ENCODE results near the gene MSL2. TPM values are rescaled to one million over a fixed set of nuclear protein-coding genes. Genes with fewer than 3 reads are reported as not detected.
"Not testable (repeated sequence)": the region's sequence is repeated elsewhere in the genome, so short reads cannot be mapped to it uniquely, and the experiment has no call there.

MSL2 gene
- total RNA-seq, 2 donors from 2014 or later = 24.0 to 31.4 TPM

DNA sequence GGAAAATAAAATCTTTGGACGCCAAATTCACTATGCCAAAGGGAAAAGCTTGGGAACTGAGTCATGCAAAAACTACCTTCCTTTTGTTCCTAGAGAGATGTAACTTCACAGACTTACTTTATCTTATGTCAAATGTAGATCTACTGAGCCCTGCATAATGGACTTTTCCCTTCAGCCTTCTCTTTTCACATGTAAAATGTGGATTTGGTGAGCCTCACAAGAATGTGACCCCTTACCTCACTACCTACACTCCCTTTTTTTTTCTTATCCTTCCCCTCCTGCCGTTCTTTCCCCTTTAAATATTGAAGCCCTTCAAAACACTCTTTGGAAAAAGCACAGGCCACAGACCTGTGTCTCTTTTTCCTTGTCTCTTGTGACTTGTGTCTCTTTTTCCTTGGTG, 40.0 kb upstream of the MSL2 start:
- no peaks in the 10 kb centered on the region for H3K27me3 ChIP-seq (replicated peaks; ENCODE audit: insufficient read depth)
- H3K4me1 ChIP-seq (ENCODE audit: control insufficient read depth in 1 of 2, low read depth in 2 of 2) = no peaks in the 10 kb centered on the region
- no peaks in the 10 kb centered on the region for H3K9me3 ChIP-seq
- no peak overlapping the region for H3K4me3 ChIP-seq
- no peak overlapping the region for H3K27ac ChIP-seq
- TF ChIP-seq, protein P1, sequence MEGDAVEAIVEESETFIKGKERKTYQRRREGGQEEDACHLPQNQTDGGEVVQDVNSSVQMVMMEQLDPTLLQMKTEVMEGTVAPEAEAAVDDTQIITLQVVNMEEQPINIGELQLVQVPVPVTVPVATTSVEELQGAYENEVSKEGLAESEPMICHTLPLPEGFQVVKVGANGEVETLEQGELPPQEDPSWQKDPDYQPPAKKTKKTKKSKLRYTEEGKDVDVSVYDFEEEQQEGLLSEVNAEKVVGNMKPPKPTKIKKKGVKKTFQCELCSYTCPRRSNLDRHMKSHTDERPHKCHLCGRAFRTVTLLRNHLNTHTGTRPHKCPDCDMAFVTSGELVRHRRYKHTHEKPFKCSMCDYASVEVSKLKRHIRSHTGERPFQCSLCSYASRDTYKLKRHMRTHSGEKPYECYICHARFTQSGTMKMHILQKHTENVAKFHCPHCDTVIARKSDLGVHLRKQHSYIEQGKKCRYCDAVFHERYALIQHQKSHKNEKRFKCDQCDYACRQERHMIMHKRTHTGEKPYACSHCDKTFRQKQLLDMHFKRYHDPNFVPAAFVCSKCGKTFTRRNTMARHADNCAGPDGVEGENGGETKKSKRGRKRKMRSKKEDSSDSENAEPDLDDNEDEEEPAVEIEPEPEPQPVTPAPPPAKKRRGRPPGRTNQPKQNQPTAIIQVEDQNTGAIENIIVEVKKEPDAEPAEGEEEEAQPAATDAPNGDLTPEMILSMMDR (IDR thresholded peaks at IDR 0.05) = no peak
- DNase-seq (ENCODE audit: low spot score) (no peak), ATAC-seq (ENCODE audit: insufficient number of reproducible peaks, low FRiP score, low read depth) (no peak)
- H3K36me3 ChIP-seq = no peaks in the 10 kb centered on the region

DNA sequence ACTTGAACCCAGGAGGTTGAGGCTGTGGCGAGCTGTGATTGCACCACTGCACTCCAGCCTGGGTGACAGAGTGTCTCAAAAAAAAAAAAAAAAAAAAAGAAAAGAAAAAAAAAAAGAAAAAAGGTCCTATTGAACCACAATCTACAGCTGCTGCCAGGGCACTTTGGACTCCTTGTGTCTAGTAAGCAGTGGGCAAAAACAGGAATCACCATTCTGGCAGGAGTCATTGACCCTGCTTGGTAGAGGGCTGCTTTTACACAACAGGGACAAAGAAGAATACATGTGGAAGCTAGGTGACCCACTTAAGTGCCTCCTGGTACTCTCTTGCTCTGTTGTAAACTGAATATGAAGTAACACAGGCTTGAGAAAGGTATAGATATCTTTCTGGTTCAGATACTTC, 39.4 kb upstream of the MSL2 start:
- ATAC-seq (ENCODE audit: insufficient number of reproducible peaks, low FRiP score, low read depth) (no peak), DNase-seq (ENCODE audit: low spot score) (no peak)
- TF ChIP-seq, protein P1 (IDR thresholded peaks at IDR 0.05) = no peak
- no peaks in the 10 kb centered on the region for H3K27me3 ChIP-seq (replicated peaks; ENCODE audit: insufficient read depth)
- no peaks in the 10 kb centered on the region for H3K4me1 ChIP-seq (ENCODE audit: control insufficient read depth in 1 of 2, low read depth in 2 of 2)
- no peaks in the 10 kb centered on the region for H3K9me3 ChIP-seq
- no peak overlapping the region for H3K4me3 ChIP-seq
- H3K36me3 ChIP-seq = no peaks in the 10 kb centered on the region
- no peak overlapping the region for H3K27ac ChIP-seq

DNA sequence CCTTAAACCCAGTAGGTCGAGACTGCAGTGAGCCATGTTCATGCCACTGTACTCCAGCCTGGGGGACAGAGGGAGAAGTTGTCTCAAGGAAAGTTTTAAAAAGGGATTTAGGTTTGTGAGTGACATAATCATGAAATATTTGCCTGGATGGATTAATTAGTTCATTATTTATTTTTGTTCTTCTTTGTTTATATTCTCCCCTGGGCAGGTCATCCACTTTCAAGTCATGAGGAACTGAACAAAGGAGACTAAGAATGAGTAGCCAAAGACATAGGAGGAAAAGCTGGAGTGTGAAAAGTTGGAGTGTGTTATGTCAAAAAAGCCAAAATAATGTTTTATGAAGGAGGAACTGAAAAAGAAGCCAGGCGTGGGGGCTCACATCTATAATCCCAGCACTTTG, 36.3 kb upstream of the MSL2 start:
- no peak overlapping the region for H3K27ac ChIP-seq
- no peaks in the 10 kb centered on the region for H3K27me3 ChIP-seq (replicated peaks; ENCODE audit: insufficient read depth)
- DNase-seq (ENCODE audit: low spot score) (no peak), ATAC-seq (ENCODE audit: insufficient number of reproducible peaks, low FRiP score, low read depth) (no peak)
- H3K4me1 ChIP-seq (ENCODE audit: control insufficient read depth in 1 of 2, low read depth in 2 of 2) = no peaks in the 10 kb centered on the region
- no peak overlapping the region for H3K4me3 ChIP-seq
- no peaks in the 10 kb centered on the region for H3K36me3 ChIP-seq
- TF ChIP-seq, protein P1 (IDR thresholded peaks at IDR 0.05) = no peak
- no peaks in the 10 kb centered on the region for H3K9me3 ChIP-seq

DNA sequence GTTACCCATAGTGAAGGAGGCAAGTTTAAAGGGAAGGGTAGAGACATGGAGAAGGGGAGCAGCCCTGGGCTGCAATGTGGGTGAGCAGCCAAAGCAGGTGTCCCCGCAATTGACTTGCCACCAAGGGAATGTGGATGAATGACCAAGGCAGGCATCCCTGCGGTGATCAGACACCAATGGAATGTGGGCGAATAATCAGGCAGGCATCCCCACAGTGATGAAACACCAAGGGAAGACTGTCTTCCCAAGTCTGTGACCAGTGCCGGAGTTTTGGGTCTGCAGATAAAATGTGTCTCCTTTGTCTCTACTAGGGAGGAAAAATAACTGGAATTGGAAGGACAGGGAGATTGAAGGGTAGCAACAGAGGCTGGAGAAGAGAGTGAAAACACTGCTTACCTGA, 26.6 kb upstream of the MSL2 start:
- not testable (repeated sequence) for H3K4me3 ChIP-seq; H3K27ac ChIP-seq; H3K4me1 ChIP-seq (ENCODE audit: control insufficient read depth in 1 of 2, low read depth in 2 of 2); H3K36me3 ChIP-seq; DNase-seq (ENCODE audit: low spot score); H3K9me3 ChIP-seq; ATAC-seq (ENCODE audit: insufficient number of reproducible peaks, low FRiP score, low read depth); H3K27me3 ChIP-seq (replicated peaks; ENCODE audit: insufficient read depth)

DNA sequence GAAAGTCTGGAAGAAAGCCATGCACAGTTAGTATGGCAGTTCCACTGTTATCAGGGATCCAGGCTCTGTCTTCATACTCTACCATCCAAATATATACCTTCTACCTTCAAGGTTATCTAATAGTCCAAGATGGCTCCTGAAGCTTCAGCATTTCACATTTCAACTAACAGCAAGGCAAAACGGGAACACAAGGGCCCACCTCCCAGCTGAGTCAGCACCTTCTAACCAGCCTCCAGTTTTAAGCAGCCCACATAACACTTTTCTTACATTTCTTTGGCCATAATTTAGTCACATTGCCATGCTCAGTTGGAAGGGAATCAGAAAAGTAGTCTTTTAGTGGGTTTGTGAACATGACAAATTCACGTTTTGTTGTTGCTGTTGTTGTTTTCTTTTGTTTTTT, 15.4 kb upstream of the MSL2 start:
- ATAC-seq (ENCODE audit: insufficient number of reproducible peaks, low FRiP score, low read depth) = no peak

DNA sequence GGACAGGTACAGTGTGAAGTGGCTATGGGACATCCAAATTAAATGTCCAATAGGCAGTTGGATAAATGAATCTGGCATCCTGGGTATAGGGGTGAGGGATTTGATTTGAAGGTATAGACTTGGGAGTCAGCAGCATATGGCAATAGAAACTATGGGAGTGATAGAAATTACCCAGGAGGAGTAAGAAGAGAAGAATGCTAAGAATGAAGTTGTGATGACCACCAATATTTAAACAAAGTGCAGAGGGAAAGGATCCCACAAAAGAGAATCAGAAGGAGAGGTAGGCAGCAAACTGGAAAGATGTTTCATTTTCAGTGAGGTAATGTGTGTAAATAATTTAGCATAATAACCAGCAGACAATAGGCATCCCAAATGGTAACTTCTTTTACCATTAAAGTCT, 13.8 kb upstream of the MSL2 start:
- H3K4me3 ChIP-seq = no peak overlapping the region
- ATAC-seq (ENCODE audit: insufficient number of reproducible peaks, low FRiP score, low read depth) = no peak
- no peaks in the 10 kb centered on the region for H3K9me3 ChIP-seq
- no peaks in the 10 kb centered on the region for H3K36me3 ChIP-seq
- no peak for DNase-seq (ENCODE audit: low spot score)
- no peak overlapping the region for H3K27ac ChIP-seq
- no peaks in the 10 kb centered on the region for H3K27me3 ChIP-seq (replicated peaks; ENCODE audit: insufficient read depth)
- no peaks in the 10 kb centered on the region for H3K4me1 ChIP-seq (ENCODE audit: control insufficient read depth in 1 of 2, low read depth in 2 of 2)
- TF ChIP-seq, protein P1 (IDR thresholded peaks at IDR 0.05) = no peak

More for the DNA sequence above, 15.4 kb upstream of the MSL2 start:
- Histone ChIP-seq H3K27me3 (replicated peaks; ENCODE audit: insufficient read depth) (no peaks in the 10 kb centered on the region), H3K9me3 (no peaks in the 10 kb centered on the region), H3K27ac (no peak overlapping the region), H3K4me3 (no peak overlapping the region), H3K4me1 (ENCODE audit: control insufficient read depth in 1 of 2, low read depth in 2 of 2) (no peaks in the 10 kb centered on the region), H3K36me3 (no peaks in the 10 kb centered on the region)
- TF ChIP-seq, protein P1 (IDR thresholded peaks at IDR 0.05) = no peak
- DNase-seq (ENCODE audit: low spot score) = no peak
